Measurements from ENCODE around the gene TRIAP1.

DNA sequence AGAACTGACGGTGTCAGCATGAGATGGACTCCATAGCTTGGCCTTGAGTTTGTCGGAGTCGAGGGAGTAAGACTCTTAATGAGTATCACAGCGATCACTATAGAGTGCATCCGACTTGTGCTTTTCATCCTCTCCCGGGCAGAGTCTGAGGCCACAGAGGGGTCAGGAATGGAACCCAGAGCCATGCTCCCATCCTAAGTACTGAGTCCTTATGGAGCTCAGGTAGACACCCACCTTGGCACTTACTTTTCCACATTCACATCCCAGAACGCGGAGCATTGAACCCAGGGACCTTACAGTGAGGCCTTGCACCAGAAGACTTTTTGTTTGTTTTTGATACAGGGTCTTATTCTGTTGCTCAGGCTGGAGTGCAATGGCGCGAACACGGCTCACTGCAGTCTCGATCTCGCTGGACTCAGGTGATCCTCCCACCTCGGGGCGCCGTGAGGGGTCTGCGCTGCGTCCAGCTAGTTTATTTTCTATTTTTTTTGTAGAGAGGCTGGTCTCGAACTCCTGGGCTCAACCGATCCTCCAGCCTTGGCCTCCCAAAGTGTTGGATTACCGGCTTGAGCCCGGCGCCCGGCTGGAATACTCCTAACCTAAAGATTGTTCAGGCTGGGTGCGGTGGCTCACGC lies 24.1 kb upstream of the TRIAP1 start:
- TF ChIP-seq, protein P1, sequence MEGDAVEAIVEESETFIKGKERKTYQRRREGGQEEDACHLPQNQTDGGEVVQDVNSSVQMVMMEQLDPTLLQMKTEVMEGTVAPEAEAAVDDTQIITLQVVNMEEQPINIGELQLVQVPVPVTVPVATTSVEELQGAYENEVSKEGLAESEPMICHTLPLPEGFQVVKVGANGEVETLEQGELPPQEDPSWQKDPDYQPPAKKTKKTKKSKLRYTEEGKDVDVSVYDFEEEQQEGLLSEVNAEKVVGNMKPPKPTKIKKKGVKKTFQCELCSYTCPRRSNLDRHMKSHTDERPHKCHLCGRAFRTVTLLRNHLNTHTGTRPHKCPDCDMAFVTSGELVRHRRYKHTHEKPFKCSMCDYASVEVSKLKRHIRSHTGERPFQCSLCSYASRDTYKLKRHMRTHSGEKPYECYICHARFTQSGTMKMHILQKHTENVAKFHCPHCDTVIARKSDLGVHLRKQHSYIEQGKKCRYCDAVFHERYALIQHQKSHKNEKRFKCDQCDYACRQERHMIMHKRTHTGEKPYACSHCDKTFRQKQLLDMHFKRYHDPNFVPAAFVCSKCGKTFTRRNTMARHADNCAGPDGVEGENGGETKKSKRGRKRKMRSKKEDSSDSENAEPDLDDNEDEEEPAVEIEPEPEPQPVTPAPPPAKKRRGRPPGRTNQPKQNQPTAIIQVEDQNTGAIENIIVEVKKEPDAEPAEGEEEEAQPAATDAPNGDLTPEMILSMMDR (IDR thresholded peaks at IDR 0.05) = no peak
- TF ChIP-seq POLR2A (IDR thresholded peaks at IDR 0.05) = no peak
- TF ChIP-seq EP300 (IDR thresholded peaks at IDR 0.05) = no peak
